ENCODE measurements around the gene TXNRD2. TPM values are rescaled to one million over a fixed set of nuclear protein-coding genes. Genes with fewer than 3 reads are reported as not detected.

Gene TXNRD2
- polyA plus RNA-seq, 1 donor from 2014 or later: 4.1 TPM

DNA sequence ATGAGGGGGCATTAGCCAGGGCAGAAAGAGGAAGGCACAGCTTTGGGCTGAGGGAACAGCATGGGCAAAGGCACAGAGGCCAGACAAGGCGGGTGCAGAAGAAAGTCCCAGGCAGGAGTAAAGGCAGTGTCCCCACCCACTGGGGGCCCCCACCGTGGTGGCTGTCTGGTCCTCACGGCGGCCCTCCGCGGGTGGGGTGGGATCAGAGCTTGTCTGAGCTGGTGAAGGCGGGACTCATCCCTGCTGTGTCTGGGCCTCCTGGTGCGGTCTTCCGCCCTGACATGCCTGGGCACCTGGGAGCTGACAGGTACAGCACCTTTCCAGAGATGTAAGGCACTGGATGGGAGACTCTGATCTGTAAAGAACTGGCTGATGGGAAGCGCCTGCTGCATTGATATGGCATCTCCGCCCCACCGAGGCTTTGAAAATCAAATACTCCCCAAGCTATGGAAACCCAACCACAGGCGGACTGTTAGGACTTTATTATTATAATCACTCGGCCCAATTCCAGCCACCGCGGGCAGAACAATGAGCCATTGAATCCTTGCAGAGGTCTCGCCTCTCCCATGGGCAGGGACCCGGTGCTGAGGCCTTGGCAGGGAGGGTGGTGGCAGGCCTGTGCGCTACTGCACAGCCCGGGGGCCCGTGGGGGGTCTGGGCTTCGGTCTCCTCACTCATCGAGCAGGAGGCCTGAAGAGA is 72.7 kb downstream of the TXNRD2 start:
- no peaks in the 10 kb centered on the region for H3K9me2 ChIP-seq (ENCODE audit: insufficient read depth, low read length)
- no peak overlapping the region for H3K4me3 ChIP-seq (ENCODE audit: low read length)
- no peak overlapping the region for H3K9ac ChIP-seq (ENCODE audit: low read length)
- H3K9me3 ChIP-seq (ENCODE audit: low read length): no peaks in the 10 kb centered on the region
- no peak overlapping the region for H3K4me2 ChIP-seq (ENCODE audit: low read length)
- no peak overlapping the region for H2AFZ ChIP-seq (ENCODE audit: low read depth, low read length)
- H3K79me2 ChIP-seq (replicated peaks; ENCODE audit: insufficient read depth, low read length): no peaks in the 10 kb centered on the region
- H3F3A ChIP-seq (ENCODE audit: insufficient read depth, low read length, poor library complexity, severe bottlenecking): no peaks in the 10 kb centered on the region
- TF ChIP-seq SMC3 (conservative IDR thresholded peaks at IDR 0.05; ENCODE audit: poor library complexity): no peak
- TF ChIP-seq TAF1 (IDR thresholded peaks at IDR 0.05; ENCODE audit: low read depth): no peak
- no peak for TF ChIP-seq CTCF (IDR thresholded peaks at IDR 0.05; ENCODE audit: poor library complexity, severe bottlenecking)
- TF ChIP-seq RAD21 (conservative IDR thresholded peaks at IDR 0.05): no peak
- no peak for TF ChIP-seq REST (IDR thresholded peaks at IDR 0.05; ENCODE audit: borderline replicate concordance)
- no peaks in the 10 kb centered on the region for H3K36me3 ChIP-seq (ENCODE audit: insufficient read depth, low read length)
- H4K20me1 ChIP-seq (ENCODE audit: insufficient read depth): no peaks in the 10 kb centered on the region
- H3K27me3 ChIP-seq (ENCODE audit: insufficient read depth, low read depth, low read length): no peaks in the 10 kb centered on the region
- no peak overlapping the region for H3K27ac ChIP-seq (ENCODE audit: low read length)

DNA sequence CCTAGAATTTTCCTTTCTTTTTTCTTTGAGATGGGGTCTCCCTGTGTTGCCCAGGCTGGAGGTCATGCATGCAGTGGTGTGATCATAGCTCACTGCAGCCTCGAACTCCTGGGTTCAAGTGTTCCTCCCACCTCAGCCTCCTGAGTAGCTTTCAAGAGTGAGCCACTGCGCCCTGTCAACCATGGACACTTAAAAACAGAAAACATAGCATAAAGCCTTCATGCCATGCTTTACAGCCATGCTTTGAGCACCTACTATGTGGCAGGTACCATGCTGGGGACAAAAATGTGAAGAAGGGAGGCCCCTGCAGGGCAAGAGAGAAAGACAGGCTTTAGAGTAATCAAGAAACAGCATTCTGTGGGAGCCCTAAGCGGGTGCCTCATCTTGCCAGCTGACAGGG is 73.3 kb downstream of the TXNRD2 start:
- H3K4me2 ChIP-seq (ENCODE audit: low read length): no peak overlapping the region
- TF ChIP-seq POLR2AphosphoS5 (IDR thresholded peaks at IDR 0.05): no peak
- TF ChIP-seq CTCF (IDR thresholded peaks at IDR 0.05; ENCODE audit: poor library complexity, severe bottlenecking): no peak
- TF ChIP-seq RAD21 (conservative IDR thresholded peaks at IDR 0.05): no peak
- no peaks in the 10 kb centered on the region for H3K9me2 ChIP-seq (ENCODE audit: insufficient read depth, low read length)
- no peaks in the 10 kb centered on the region for H3K9me3 ChIP-seq (ENCODE audit: low read length)
- no peaks in the 10 kb centered on the region for H3K36me3 ChIP-seq (ENCODE audit: insufficient read depth, low read length)
- no peak overlapping the region for H3K4me3 ChIP-seq (ENCODE audit: low read length)
- H3K9ac ChIP-seq (ENCODE audit: low read length): no peak overlapping the region
- H3K79me2 ChIP-seq (replicated peaks; ENCODE audit: insufficient read depth, low read length): no peaks in the 10 kb centered on the region
- H3K27ac ChIP-seq (ENCODE audit: low read length): no peak overlapping the region
- no peaks in the 10 kb centered on the region for H4K20me1 ChIP-seq (ENCODE audit: insufficient read depth)
- H3F3A ChIP-seq (ENCODE audit: insufficient read depth, low read length, poor library complexity, severe bottlenecking): no peaks in the 10 kb centered on the region
- H2AFZ ChIP-seq (ENCODE audit: low read depth, low read length): no peak overlapping the region
- no peaks in the 10 kb centered on the region for H3K27me3 ChIP-seq (ENCODE audit: insufficient read depth, low read depth, low read length)
